A549 treated with ZK216348 at 1 μM for 4 hours (cell line): ENCODE measurements around the gene KRTAP5-4. TPM values are rescaled to one million over a fixed set of nuclear protein-coding genes. Genes with fewer than 3 reads are reported as not detected.

ENCODE experiments used
- total RNA-seq: library from RNA; stranded (reverse); fragments of 200-300 nt; extraction: Qiagen RNA extraction; gene quantifications from 5 replicates; pipeline ENCODE4 v1.2.3, GENCODE V29; 2022; ENCODE audit warnings: low read depth

KRTAP5-4 gene
- total RNA-seq = not detected in 5 replicates

GRCh38 chr11:1622086-1622485 lies at the start of gene KRTAP5-4:
TSS of gene KRTAP5-4 (minus strand) at chr11:1622138. CDS start at chr11:1622093, 45 bp downstream.

GRCh38 chr11:1629326-1630185 lies 7.6 kb upstream of the KRTAP5-4 start, which contains the start of gene KRTAP5-5:
TSS of gene KRTAP5-5 (plus strand) at chr11:1629775. CDS start at chr11:1629841, 66 bp downstream.

GRCh38 chr11:1608363-1608762 lies 13.6 kb downstream of the KRTAP5-4 start, which contains the start of gene KRTAP5-3:
TSS of gene KRTAP5-3 (minus strand) at chr11:1608463. CDS start at chr11:1608385, 78 bp downstream.

GRCh38 chr11:1597994-1598380 lies 24.0 kb downstream of the KRTAP5-4 start, which contains the start of gene KRTAP5-2:
TSS of gene KRTAP5-2 (minus strand) at chr11:1598294. CDS start at chr11:1598250, 44 bp downstream.

GRCh38 chr11:1584661-1585370 lies 37.1 kb downstream of the KRTAP5-4 start, which contains the start of gene KRTAP5-1:
TSS of gene KRTAP5-1 (minus strand) at chr11:1585283. CDS start at chr11:1585249, 34 bp downstream.

GRCh38 chr11:1572197-1573076 lies 49.5 kb downstream of the KRTAP5-4 start, which contains the start of gene DUSP8:
TSS of gene DUSP8 (minus strand) at chr11:1572271. CDS start at chr11:1565826, 6,445 bp downstream.

Other genes starting within 250 kb of the KRTAP5-4 start
- 6.5 to 7.9 TPM (median 6.9 TPM) in 5 replicates for gene BRSK2, start 232.2 kb downstream of the KRTAP5-4 start, total RNA-seq
- 38.3 to 49.7 TPM (median 44.4 TPM) in 5 replicates for gene MOB2, start 135.4 kb downstream of the KRTAP5-4 start, total RNA-seq
- gene DUSP8, start 49.9 kb downstream of the KRTAP5-4 start, total RNA-seq = 0.88 to 1.6 TPM (median 1.0 TPM) in 5 replicates
- gene KRTAP5-1, start 36.9 kb downstream of the KRTAP5-4 start, total RNA-seq = not detected in 5 replicates
- not detected in 5 replicates for gene KRTAP5-2, start 23.8 kb downstream of the KRTAP5-4 start, total RNA-seq
- gene KRTAP5-3, start 13.7 kb downstream of the KRTAP5-4 start, total RNA-seq = not detected in 5 replicates
- not detected in 5 replicates for gene KRTAP5-5, start 7.6 kb upstream of the KRTAP5-4 start, total RNA-seq
- not detected in 5 replicates for gene KRTAP5-6, start 75.1 kb upstream of the KRTAP5-4 start, total RNA-seq
- 0.71 to 1.6 TPM (median 0.99 TPM) in 5 replicates for gene IFITM10, start 128.5 kb upstream of the KRTAP5-4 start, total RNA-seq
- gene CTSD, start 141.8 kb upstream of the KRTAP5-4 start, total RNA-seq = 251 to 557 TPM (median 487 TPM) in 5 replicates
- 0.41 to 0.51 TPM in 2 of 5 replicates, not detected in the others for gene SYT8, start 212.9 kb upstream of the KRTAP5-4 start, total RNA-seq
- 0.39 TPM in 1 of 5 replicates, not detected in the others for gene TNNI2, start 216.8 kb upstream of the KRTAP5-4 start, total RNA-seq
- 1.2 to 2.7 TPM (median 1.8 TPM) in 5 replicates for gene LSP1, start 230.9 kb upstream of the KRTAP5-4 start, total RNA-seq